ENCODE data around the gene RIN2.

RIN2 gene

DNA sequence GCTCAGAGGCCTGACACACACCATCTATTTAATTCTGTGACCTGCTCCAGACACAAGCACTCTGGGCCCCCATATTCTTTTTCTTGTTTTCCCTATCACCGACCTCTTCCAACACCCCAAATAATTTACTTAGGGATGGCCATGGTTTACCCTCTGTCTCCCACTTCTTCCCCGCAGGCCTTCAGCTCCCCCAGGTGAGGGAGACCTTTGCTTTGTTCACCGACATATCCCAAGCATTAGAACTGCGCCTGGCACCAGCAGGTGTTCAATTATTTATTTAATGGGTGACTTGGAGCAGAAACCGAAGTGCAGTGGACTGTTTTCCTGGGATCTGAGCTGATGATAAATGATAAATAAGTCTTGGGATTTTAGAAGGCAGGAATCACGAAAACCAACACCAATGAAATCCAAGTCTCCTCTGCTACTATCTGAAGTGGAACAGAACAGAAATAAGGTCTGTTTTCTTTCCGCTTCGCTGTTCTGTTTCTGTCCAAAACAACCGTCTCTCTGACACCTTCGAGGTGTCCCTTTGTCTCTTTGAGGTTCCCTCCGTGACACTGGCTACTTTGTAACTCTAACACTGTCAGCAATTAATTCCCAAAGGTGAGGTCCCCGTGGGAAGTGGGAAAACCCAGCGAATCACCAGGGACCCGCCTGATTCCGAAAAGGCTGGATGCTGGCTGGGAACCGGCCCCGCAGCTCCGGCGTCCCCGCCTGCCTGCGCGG is 1.1 kb upstream of the RIN2 start:
- no peaks in the 10 kb centered on the region for H3K36me3 ChIP-seq (ENCODE audit: low read length)

DNA sequence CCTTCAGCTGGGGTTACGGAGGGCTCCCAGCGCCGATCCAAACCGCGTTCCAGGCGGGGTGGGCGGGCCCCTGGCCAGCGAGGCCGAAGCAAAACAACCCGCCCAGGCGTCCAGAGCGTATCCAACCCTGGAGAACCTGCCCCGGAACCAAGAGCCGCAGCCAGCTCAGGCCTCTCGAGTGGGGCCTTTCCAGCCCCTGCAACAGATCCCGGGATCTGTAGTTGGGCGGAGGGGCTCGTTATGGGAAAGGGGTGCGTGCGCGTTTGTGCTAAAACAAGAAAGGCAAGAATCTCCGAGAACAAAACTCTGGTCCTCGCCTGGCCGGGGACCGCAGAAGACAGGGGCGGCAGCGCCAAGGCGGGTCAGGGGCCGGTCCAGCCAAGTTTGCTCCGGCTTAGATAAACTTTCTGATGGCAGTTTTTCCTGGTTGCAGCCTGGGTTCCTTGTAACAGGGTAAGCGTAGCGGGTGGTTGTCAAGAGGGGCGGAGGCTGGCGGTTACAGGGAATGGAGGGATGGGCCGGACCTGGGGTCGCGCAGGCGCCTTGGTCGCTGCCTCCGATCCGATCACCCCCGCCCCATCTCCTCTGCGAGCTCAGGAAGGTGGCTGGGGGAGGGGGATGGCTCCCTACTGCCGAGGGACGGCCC is 448 bp upstream of the RIN2 start:
- TF ChIP-seq, protein P1, sequence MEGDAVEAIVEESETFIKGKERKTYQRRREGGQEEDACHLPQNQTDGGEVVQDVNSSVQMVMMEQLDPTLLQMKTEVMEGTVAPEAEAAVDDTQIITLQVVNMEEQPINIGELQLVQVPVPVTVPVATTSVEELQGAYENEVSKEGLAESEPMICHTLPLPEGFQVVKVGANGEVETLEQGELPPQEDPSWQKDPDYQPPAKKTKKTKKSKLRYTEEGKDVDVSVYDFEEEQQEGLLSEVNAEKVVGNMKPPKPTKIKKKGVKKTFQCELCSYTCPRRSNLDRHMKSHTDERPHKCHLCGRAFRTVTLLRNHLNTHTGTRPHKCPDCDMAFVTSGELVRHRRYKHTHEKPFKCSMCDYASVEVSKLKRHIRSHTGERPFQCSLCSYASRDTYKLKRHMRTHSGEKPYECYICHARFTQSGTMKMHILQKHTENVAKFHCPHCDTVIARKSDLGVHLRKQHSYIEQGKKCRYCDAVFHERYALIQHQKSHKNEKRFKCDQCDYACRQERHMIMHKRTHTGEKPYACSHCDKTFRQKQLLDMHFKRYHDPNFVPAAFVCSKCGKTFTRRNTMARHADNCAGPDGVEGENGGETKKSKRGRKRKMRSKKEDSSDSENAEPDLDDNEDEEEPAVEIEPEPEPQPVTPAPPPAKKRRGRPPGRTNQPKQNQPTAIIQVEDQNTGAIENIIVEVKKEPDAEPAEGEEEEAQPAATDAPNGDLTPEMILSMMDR (IDR thresholded peaks at IDR 0.05; ENCODE audit: insufficient read depth, low read length, poor library complexity, severe bottlenecking), result no peak
- TF ChIP-seq EZH2phosphoT487 (conservative IDR thresholded peaks at IDR 0.05; ENCODE audit: low read length), result no peak

More for the DNA sequence above, 1.1 kb upstream of the RIN2 start:
- Histone ChIP-seq H3K9me2 (replicated peaks; ENCODE audit: insufficient read depth, low read length) (no peaks in the 10 kb centered on the region), H2AFZ (ENCODE audit: low read depth, low read length, severe bottlenecking) (no peak overlapping the region), H3K9me3 (ENCODE audit: insufficient read depth, low read length) (no peaks in the 10 kb centered on the region), H3K27ac (ENCODE audit: low read depth, low read length) (no peak overlapping the region), H4K20me1 (ENCODE audit: low read depth, low read length) (no peaks in the 10 kb centered on the region), H3K27me3 (ENCODE audit: low read length) (no peaks in the 10 kb centered on the region), H3K9ac (ENCODE audit: low read length) (no peak overlapping the region), H3K79me2 (ENCODE audit: insufficient read depth, low read length) (no peaks in the 10 kb centered on the region), H3K4me2 (ENCODE audit: low read depth, low read length, poor library complexity, severe bottlenecking) (no peak overlapping the region), H3K4me3 (ENCODE audit: insufficient read depth, low read length, poor library complexity, severe bottlenecking) (no peak overlapping the region), H3F3A (ENCODE audit: insufficient read depth) (no peaks in the 10 kb centered on the region)
- TF ChIP-seq, protein P1 (IDR thresholded peaks at IDR 0.05; ENCODE audit: insufficient read depth, low read length, poor library complexity, severe bottlenecking), result no peak
- no peak for TF ChIP-seq EZH2phosphoT487 (conservative IDR thresholded peaks at IDR 0.05; ENCODE audit: low read length)

DNA sequence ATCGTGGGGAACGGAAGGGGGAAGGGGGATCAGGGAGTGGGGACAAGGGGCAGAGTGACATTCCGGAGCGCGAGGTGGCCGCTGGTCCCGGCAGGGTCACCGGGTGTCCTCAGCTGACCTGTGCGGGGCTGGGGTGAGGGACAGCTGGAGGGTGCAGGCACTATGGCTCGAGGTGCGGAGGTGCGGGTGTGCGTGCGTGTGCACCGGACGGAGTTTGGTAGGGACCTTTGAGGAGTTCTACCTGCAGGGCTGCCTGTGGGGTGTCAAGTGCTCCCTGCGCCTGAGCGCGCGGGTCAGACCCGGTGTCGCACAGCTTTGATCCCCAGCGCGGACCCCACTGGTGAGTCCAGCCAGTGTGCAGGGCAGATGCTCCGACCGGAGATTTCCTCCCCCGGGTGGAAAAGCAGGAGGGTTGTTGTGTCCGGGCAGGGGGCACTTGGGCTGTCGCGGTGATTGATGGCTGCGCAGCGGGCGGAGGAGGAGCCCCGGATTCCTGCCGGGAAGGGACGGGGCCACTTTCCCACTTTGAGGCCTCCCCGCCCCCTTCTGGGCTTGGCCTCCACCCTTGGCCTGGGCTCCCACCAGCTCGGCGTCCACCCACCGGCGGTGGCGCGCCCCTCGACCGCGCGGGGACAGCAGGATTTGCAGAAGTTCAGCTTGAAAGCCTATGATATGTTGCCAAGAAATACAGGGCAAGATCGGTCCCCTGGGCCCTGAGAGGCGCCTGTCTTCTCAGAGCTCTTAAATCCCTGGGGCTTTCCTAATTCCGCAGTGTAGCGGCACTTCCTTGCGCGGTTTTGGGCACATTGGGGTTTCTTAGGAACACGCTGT is 658 bp downstream of the RIN2 start:
- H3K4me2 ChIP-seq (ENCODE audit: low read depth, low read length, poor library complexity, severe bottlenecking), result no peak overlapping the region
- no peaks in the 10 kb centered on the region for H3K36me3 ChIP-seq (ENCODE audit: low read length)
- no peak overlapping the region for H2AFZ ChIP-seq (ENCODE audit: low read depth, low read length, severe bottlenecking)
- no peaks in the 10 kb centered on the region for H3K9me3 ChIP-seq (ENCODE audit: insufficient read depth, low read length)
- no peaks in the 10 kb centered on the region for H3F3A ChIP-seq (ENCODE audit: insufficient read depth)
- no peak overlapping the region for H3K4me3 ChIP-seq (ENCODE audit: insufficient read depth, low read length, poor library complexity, severe bottlenecking)
- H3K27ac ChIP-seq (ENCODE audit: low read depth, low read length), result no peak overlapping the region
- no peaks in the 10 kb centered on the region for H4K20me1 ChIP-seq (ENCODE audit: low read depth, low read length)
- H3K9ac ChIP-seq (ENCODE audit: low read length), result no peak overlapping the region
- no peaks in the 10 kb centered on the region for H3K79me2 ChIP-seq (ENCODE audit: insufficient read depth, low read length)
- H3K27me3 ChIP-seq (ENCODE audit: low read length), result no peaks in the 10 kb centered on the region
- no peak for TF ChIP-seq EZH2phosphoT487 (conservative IDR thresholded peaks at IDR 0.05; ENCODE audit: low read length)
- TF ChIP-seq, protein P1 (IDR thresholded peaks at IDR 0.05; ENCODE audit: insufficient read depth, low read length, poor library complexity, severe bottlenecking), result no peak
- H3K9me2 ChIP-seq (replicated peaks; ENCODE audit: insufficient read depth, low read length), result no peaks in the 10 kb centered on the region

More for the DNA sequence above, 448 bp upstream of the RIN2 start:
- Histone ChIP-seq H3K9me3 (ENCODE audit: insufficient read depth, low read length) (no peaks in the 10 kb centered on the region), H3K79me2 (ENCODE audit: insufficient read depth, low read length) (no peaks in the 10 kb centered on the region), H4K20me1 (ENCODE audit: low read depth, low read length) (no peaks in the 10 kb centered on the region), H3K4me3 (ENCODE audit: insufficient read depth, low read length, poor library complexity, severe bottlenecking) (no peak overlapping the region), H3K4me2 (ENCODE audit: low read depth, low read length, poor library complexity, severe bottlenecking) (no peak overlapping the region), H3F3A (ENCODE audit: insufficient read depth) (no peaks in the 10 kb centered on the region), H3K27me3 (ENCODE audit: low read length) (no peaks in the 10 kb centered on the region), H3K9ac (ENCODE audit: low read length) (no peak overlapping the region), H2AFZ (ENCODE audit: low read depth, low read length, severe bottlenecking) (no peak overlapping the region), H3K36me3 (ENCODE audit: low read length) (no peaks in the 10 kb centered on the region), H3K9me2 (replicated peaks; ENCODE audit: insufficient read depth, low read length) (no peaks in the 10 kb centered on the region), H3K27ac (ENCODE audit: low read depth, low read length) (no peak overlapping the region)
